Measurements from ENCODE around the gene MKLN1. TPM values are rescaled to one million over a fixed set of nuclear protein-coding genes. Genes with fewer than 3 reads are reported as not detected.

MKLN1 gene
- total RNA-seq, 1 donor from 2014 or later: 66.0 TPM

- H3K4me1 ChIP-seq: no peaks in the 10 kb centered on the region
- H3K27me3 ChIP-seq: no peaks in the 10 kb centered on the region
- no peak for TF ChIP-seq CTCF (IDR thresholded peaks at IDR 0.05)
- ATAC-seq: no peak
- no peak overlapping the region for H3K27ac ChIP-seq
- H3K4me3 ChIP-seq: no peak overlapping the region
- H3K9me3 ChIP-seq: no peaks in the 10 kb centered on the region
- no peak for DNase-seq
- intact Hi-C loops (cut with DNase I): no loop called here
- H3K36me3 ChIP-seq: peaks cover 30% of the 10 kb centered on the region
Measured at GRCh38 chr7:131443496-131443895, 115.8 kb downstream of the MKLN1 start.

- no peak for TF ChIP-seq CTCF (IDR thresholded peaks at IDR 0.05)
- DNase-seq (no peak), ATAC-seq (no peak)
- peaks cover 29% of the 10 kb centered on the region for H3K36me3 ChIP-seq
- H3K27me3 ChIP-seq: no peaks in the 10 kb centered on the region
- H3K9me3 ChIP-seq: no peaks in the 10 kb centered on the region
- intact Hi-C loops (cut with DNase I): no loop called here
- H3K4me1 ChIP-seq: no peaks in the 10 kb centered on the region
- H3K27ac ChIP-seq: no peak overlapping the region
- no peak overlapping the region for H3K4me3 ChIP-seq
Measured at GRCh38 chr7:131444683-131445082, 117.0 kb downstream of the MKLN1 start.

GRCh38 chr7:131449373-131449902 is 121.8 kb downstream of the MKLN1 start:
- TF ChIP-seq CTCF (IDR thresholded peaks at IDR 0.05): no peak
- ATAC-seq: no peak
- H3K27ac ChIP-seq: no peak overlapping the region

GRCh38 chr7:131454498-131454897 is 126.8 kb downstream of the MKLN1 start:
- H3K27me3 ChIP-seq: no peaks in the 10 kb centered on the region
- intact Hi-C loops (cut with DNase I): no loop called here
- no peaks in the 10 kb centered on the region for H3K9me3 ChIP-seq
- TF ChIP-seq CTCF (IDR thresholded peaks at IDR 0.05): no peak
- ATAC-seq (no peak), DNase-seq (no peak)
- no peak overlapping the region for H3K27ac ChIP-seq
- H3K4me3 ChIP-seq: no peak overlapping the region
- no peaks in the 10 kb centered on the region for H3K4me1 ChIP-seq
- H3K36me3 ChIP-seq: peaks cover 8% of the 10 kb centered on the region

More at GRCh38 chr7:131449373-131449902, 121.8 kb downstream of the MKLN1 start:
- H3K9me3 ChIP-seq: no peaks in the 10 kb centered on the region
- H3K4me3 ChIP-seq: no peak overlapping the region
- H3K36me3 ChIP-seq: peaks cover 29% of the 10 kb centered on the region
- H3K4me1 ChIP-seq: no peaks in the 10 kb centered on the region
- no peaks in the 10 kb centered on the region for H3K27me3 ChIP-seq
- no peak for DNase-seq
- intact Hi-C loops (cut with DNase I): no loop called here

GRCh38 chr7:131455001-131455400 is 127.3 kb downstream of the MKLN1 start:
- Histone ChIP-seq H3K4me1 (no peaks in the 10 kb centered on the region), H3K36me3 (peaks cover 5% of the 10 kb centered on the region), H3K27me3 (no peaks in the 10 kb centered on the region), H3K4me3 (no peak overlapping the region), H3K27ac (no peak overlapping the region), H3K9me3 (no peaks in the 10 kb centered on the region)
- ATAC-seq (no peak), DNase-seq (no peak)
- TF ChIP-seq CTCF (IDR thresholded peaks at IDR 0.05): no peak
- intact Hi-C loops (cut with DNase I): no loop called here

- H3K9me3 ChIP-seq: no peaks in the 10 kb centered on the region
- H3K4me1 ChIP-seq: no peaks in the 10 kb centered on the region
- H3K4me3 ChIP-seq: no peak overlapping the region
- no peak for ATAC-seq
- no peak overlapping the region for H3K27ac ChIP-seq
- TF ChIP-seq CTCF (IDR thresholded peaks at IDR 0.05): no peak
- intact Hi-C loops (cut with DNase I): no loop called here
- H3K36me3 ChIP-seq: peaks cover 10% of the 10 kb centered on the region
- no peaks in the 10 kb centered on the region for H3K27me3 ChIP-seq
- DNase-seq: no peak
Measured at GRCh38 chr7:131455546-131455945, 127.9 kb downstream of the MKLN1 start.
